NK-92 (cell line): ENCODE data around the gene CD247.

Source experiments
- DNase-seq: peaks from one replicate; lab custom pipeline; 2025; ENCODE audit not compliant: unreplicated experiment; lab: John Stamatoyannopoulos, UW

The CD247 gene

DNA sequence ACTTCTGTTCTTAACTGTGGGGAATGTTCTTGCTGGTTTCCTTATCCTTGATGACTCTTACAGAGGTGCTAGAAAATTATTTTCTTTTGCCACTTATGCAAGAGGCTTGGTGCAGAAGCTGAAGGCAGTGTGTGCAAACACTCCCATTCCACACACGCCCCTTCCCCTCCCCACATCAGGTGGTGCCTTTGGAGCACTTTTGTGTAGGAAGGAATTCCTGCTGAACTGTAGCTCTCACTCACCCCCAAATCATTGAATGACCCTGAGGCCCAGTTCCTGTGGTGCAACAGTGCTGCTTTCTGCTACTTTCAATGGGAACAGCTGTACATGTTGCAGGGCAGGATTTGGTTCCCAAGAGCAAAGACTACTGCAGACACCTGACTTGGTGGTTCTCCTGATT lies 101.8 kb downstream of the CD247 start:
- DNase-seq: no peak

DNA sequence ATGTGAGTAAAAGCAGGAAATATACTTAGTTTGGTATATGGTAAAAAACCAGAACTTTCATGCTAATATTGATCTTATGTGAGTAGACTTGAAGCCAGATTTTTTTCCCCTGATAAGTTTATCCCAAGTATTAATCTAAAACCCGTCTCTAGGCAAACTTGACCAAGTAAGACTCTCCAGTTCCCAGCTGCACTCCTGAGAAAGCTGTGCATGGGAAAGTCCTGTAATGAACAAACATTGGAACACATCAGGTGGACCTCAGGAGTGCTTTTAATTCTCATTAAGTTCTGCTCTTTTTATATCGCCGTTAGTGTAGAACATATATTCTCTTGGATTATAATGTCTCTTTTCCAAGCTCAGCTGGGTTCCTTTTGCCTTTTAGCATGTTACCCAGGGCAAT lies 105.0 kb downstream of the CD247 start:
- no peak for DNase-seq

DNA sequence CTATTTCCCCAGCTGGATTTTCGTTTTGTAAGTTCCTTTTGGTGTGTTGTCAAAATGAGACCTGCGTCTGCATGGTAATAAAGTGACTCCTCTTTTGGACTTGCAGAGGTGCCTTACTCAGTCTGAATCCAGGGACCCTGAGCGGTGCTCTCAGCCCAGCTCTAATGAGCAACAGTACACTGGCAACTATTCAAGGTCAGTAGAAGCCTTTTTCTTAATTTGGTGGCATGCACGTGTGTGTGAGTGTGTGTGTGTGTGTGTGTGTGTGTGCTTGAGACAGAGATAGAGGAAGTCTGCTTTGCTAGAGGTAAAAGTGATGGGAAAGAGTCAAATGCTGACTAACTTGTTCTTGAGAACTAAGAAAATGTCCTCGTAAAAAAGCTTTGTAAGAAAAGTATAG lies 105.4 kb downstream of the CD247 start:
- DNase-seq: no peak

DNA sequence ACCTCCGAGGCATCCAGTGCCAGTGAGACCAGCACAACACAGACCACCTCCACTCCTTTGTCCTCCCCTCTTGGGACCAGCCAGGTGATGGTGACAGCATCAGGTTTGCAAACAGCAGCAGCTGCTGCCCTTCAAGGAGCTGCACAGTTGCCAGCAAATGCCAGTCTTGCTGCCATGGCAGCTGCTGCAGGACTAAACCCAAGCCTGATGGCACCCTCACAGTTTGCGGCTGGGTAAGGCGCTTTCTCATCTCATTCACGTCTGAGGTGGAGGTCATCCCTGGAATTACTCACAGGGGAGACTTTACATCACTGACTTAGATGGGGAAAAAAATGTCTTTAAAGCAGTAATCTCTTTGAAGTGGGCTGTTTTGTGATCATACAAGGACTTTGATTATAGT lies 106.3 kb downstream of the CD247 start:
- DNase-seq: no peak

DNA sequence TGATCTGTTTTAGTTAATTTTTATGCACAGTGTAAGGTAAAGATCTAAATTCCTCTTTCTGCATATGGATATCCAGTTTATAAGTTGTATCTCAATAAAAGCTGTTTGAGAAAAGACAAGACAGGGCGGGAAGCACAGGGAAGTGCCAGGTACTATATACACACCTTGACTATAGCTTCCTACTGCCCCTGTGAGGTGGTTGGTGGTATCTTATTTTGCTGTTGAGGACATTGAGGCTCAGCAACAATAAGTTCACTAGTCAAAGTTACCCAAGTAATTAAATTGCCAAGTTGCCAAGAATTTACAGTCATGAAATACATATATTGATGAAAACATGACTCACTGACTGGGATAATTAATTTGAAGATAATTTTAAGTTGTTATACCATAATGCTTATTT lies 109.1 kb downstream of the CD247 start:
- no peak for DNase-seq

DNA sequence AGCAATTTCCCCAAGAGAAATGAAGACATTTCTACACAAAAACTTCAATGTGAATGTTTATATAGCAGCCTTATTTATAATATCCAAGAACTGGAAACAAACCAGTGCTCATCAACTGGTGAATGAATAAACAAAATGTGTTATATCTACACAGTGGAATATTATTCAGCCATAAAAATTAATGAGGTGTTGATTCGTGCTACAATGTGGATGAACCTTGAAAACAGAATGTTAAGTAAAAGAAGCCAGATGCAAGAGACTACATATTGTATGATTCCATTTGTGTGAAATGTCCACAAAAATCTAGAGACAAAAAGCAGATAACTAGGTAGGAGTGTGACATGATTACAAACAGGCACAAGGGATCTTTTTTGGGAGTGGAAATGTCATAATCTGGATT lies 110.0 kb downstream of the CD247 start:
- no peak for DNase-seq

DNA sequence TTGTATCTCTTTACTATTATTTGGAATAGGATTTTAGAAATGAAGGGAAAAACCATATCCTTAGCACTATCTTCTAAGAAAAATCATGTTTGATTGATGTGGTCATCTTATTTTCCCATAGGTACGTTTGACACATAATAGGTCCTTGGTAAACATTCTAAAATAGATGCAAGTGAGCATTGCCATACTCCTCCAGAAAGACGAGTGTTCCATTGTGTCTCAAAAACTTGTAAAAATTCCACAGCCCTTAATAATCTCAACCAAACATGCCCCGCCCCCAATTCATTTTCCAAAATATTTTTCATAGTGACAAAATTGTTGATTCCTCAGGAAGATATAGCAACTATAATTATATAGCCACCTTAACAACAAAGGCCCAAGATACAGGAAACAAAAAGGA lies 113.4 kb downstream of the CD247 start:
- no peak for DNase-seq

DNA sequence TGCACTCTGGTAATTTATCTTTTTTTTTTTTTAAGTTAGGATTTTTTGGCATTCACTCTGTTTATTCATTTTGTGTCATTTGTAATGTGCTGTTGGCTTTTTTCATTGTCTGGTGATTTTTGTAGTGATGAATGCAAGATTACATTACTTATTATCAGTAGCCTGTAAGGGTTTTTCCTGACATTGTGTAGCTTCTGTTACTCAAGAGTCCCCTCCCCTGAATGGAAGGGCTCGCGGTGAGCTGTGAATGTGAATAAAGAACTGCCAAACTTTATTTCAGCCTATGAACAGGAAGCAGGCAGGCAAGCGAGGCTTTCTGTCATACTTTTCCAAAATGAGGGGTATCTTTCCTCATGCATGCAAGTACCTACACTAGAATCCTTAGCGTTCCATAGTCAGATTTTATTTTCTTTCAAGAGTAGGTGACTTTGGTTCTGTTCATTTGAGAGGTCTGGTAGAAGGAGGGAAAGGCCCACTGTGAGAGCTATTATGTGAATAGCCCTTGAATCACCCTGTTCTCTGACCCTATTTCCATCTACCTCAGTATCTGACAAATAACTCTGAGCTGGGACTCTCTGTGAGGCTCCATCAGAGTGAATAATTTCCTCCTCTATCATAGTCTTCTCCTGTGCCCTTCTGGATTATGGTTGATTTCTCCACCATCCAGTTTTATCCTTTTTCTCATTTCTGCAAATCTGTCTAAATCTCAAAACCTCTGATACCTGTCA lies 114.0 kb downstream of the CD247 start:
- no peak for DNase-seq

DNA sequence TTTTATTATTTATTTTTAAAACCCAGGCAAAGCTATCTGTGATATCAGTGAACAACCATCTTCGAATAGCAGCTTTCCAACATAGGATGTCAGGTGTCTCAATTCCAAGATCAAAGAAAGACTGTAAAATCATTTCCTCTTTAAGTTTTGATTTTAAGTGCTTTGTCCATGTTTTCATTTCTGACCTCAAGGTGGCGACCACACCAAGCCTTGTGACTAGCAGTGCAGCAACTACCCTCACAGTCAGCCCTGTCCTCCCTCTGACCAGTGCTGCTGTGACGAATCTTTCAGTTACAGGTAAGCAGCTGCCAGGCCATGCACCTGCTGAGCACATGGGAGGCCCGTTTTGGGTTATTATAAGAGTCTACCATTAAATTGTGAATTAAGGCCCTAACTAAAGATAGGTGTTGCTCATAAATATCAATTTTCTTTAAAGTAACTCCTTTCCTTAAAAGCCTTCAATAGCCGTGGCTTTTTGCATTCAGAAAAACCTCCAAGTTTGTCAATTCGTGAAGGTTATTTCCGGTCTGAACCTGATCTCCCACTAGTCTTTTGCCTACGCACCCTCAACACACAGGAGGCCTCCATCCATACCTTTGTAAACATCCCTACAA lies 117.0 kb downstream of the CD247 start:
- no peak for DNase-seq

DNA sequence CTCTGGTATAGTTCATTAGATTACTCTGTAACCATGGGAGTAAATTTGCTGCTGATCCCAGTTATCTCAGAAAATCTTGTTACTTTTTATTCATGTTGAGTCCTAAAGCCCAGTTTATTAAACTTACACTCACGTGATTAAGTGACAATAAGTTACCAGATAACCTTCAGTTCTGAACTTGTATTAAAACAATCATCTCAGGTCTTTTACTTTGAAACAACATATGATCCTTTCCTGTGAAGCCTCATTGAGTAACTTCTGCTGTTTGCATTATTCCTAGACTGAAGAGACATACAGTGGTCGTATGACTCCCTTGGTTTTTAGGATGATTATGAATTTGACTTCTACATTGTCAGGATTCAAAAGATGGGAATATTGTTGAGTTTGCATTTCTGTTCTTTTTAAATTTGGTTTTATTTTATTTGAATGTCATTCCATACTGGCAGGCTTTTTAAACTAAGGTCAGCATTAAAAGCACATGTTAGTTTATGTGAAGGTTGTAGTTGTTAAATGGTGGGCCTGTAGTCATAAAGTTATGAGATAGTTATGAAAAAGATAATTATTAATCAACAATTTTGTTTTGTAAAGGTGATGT lies 117.9 kb downstream of the CD247 start:
- DNase-seq: no peak

DNA sequence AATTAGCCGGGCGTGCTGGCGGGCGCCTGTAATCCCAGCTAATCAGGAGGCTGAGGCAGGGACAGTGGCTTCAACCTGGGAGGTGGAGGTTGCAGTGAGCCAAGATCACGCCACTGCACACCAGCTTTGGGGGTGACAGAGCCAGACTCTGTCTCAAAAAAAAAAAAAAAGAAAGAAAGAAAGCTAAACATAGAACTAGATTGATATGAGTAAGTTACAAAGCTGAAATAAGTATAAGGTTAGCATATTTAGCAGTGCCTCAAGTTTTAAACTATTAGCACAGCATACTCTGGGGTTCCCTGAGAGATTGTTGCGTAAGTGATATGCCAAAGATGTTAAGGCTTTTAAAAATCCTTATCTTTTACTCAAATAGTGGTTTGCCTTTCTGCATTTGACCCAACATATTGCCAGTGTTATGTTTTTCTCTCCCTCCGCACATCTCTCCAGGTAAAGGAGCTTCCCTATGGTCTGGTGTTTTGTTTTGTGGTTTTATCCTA lies 126.1 kb downstream of the CD247 start:
- DNase-seq: no peak

DNA sequence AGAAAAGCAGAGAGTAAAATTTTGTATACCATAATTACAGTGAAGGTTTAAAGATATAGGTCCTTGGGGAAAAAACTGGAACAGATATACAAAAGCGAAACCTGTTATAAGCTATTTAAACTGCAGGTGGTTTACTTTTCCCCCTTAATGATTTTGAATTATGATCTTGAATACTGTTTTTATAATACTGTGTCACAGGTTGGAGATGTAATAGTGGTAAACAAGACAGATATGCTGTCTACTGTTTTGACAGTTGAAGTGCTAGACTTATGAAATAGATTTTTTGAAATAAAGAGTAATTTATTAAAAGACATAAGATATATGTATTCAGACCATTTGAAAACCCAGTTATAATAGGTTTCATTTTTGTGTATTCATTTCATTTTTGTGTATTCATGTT lies 129.4 kb downstream of the CD247 start:
- DNase-seq: no peak

DNA sequence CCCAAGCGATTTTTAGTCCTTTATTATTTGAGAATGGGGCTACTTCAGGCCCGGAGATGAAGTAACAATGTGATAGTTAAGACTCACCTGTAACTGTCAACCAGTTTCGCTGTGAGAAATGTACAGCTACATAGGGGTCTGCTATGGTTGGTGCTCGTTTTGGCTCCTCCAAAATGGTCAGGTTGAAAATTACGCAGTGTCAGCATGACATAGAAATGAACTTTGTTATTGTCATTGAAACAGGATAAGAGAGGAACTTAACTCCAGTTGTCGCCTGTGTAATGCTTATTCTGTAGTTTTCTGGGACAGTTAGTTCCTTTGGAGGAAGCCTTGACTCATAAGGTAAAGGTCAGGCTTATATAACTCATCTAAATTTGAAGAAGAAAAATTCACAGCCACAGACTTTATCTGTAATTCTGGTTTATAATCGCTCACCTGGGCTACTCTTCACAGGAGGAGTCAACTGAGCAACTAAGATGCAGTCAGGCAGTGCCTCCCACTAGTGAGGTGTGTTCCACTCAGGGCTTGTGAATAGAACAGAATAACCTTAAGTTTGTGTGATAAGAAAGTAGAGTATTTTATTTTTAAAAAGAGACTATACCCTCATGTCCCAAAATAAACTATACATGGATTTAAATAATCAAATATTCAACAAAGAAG lies 130.9 kb downstream of the CD247 start:
- DNase-seq: no peak
